HepG2 (cell line): Measurements from ENCODE around the gene ABCB6. TPM values are rescaled to one million over a fixed set of nuclear protein-coding genes. Genes with fewer than 3 reads are reported as not detected.
A peak's percentile ranks its signal among the peaks of the same experiment; 100 is the strongest.

Source experiments
- AGO1 ChIP-seq: fragments of 200-400 bp; formaldehyde crosslinking; IDR thresholded peaks from 2 replicates; pipeline ENCODE4 v1.6.1; 2017; ENCODE audit warnings: mild to moderate bottlenecking, low read depth, low read length, moderate library complexity; ENCODE audit not compliant: poor library complexity, severe bottlenecking
- ATF5 ChIP-seq: sonication (generic); formaldehyde crosslinking; IDR thresholded peaks from 2 replicates; pipeline ENCODE4 v1.4.0; 2020; ENCODE audit warnings: mild to moderate bottlenecking, low read depth, missing genetic modification reagents
- BATF2 ChIP-seq: sonication (generic); formaldehyde crosslinking; IDR thresholded peaks from 2 replicates; pipeline ENCODE4 v1.8.0; 2022; ENCODE audit warnings: mild to moderate bottlenecking, missing genetic modification reagents, moderate library complexity
- DR1 ChIP-seq: sonication (generic); formaldehyde crosslinking; IDR thresholded peaks from 2 replicates; pipeline ENCODE4 v1.8.0; 2021; ENCODE audit warnings: mild to moderate bottlenecking, missing genetic modification reagents, inconsistent platforms
- HMG20B ChIP-seq: conservative IDR thresholded peaks from 2 replicates; pipeline ENCODE4 v1.6.1; 2016; ENCODE audit warnings: missing genetic modification reagents, missing compliant biosample characterization
- KLF9 ChIP-seq: IDR thresholded peaks from 2 replicates; pipeline ENCODE4 v1.6.1; 2016; ENCODE audit warnings: low read depth
- NAIF1 ChIP-seq: sonication (generic); formaldehyde crosslinking; IDR thresholded peaks from 2 replicates; pipeline ENCODE4 v1.5.0; 2020; ENCODE audit warnings: mild to moderate bottlenecking, missing genetic modification reagents, borderline replicate concordance
- NBN ChIP-seq: fragments of 450-650 bp; conservative IDR thresholded peaks from 2 replicates; pipeline ENCODE4 v1.6.1; 2017
- NFE2L2 ChIP-seq: fragments of 150-350 bp; IDR thresholded peaks from 2 replicates; pipeline ENCODE4 v1.6.1; 2014; ENCODE audit warnings: low read length
- NPAS2 ChIP-seq: sonication (generic); formaldehyde crosslinking; IDR thresholded peaks from 2 replicates; pipeline ENCODE4 v1.8.0; 2022; ENCODE audit warnings: mild to moderate bottlenecking, missing genetic modification reagents, borderline replicate concordance
- POLR2A ChIP-seq, 2 experiments: IDR thresholded peaks; 2 replicates each; pipeline ENCODE4 v1.6.1; 2011; ENCODE audit warnings: low read depth in 2 of 2, low read length in 2 of 2, mild to moderate bottlenecking in 1 of 2, moderate library complexity in 1 of 2; ENCODE audit not compliant: insufficient read depth in 1 of 2
- SMAD3 ChIP-seq: sonication (generic); formaldehyde crosslinking; IDR thresholded peaks from 2 replicates; pipeline ENCODE4 v1.4.0; 2020; ENCODE audit warnings: missing genetic modification reagents
- SNRNP70 ChIP-seq: fragments of 200-400 bp; formaldehyde crosslinking; IDR thresholded peaks from 2 replicates; pipeline ENCODE4 v1.6.1; 2017; ENCODE audit warnings: mild to moderate bottlenecking, low read depth, low read length, moderate library complexity
- SSRP1 ChIP-seq: IDR thresholded peaks from 2 replicates; pipeline ENCODE4 v1.6.1; 2016; ENCODE audit warnings: control low read depth
- STAG1 ChIP-seq: sonication (generic); formaldehyde crosslinking; IDR thresholded peaks from 2 replicates; pipeline ENCODE4 v1.4.0; 2020; ENCODE audit warnings: missing genetic modification reagents
- TBP ChIP-seq: sonication (generic); formaldehyde crosslinking; IDR thresholded peaks from 2 replicates; pipeline ENCODE4 v1.5.0; 2020; ENCODE audit warnings: missing genetic modification reagents
- TBX3 ChIP-seq: fragments of 450-650 bp; IDR thresholded peaks from 2 replicates; pipeline ENCODE4 v1.6.1; 2017; ENCODE audit warnings: antibody characterized with exemption, mild to moderate bottlenecking, inconsistent platforms, borderline replicate concordance
- TCF7 ChIP-seq: sonication (generic); IDR thresholded peaks from 2 replicates; pipeline ENCODE4 v1.6.1; 2016; ENCODE audit warnings: antibody characterized with exemption, low read depth
- TFE3 ChIP-seq: IDR thresholded peaks from 2 replicates; pipeline ENCODE4 v1.6.1; 2016
- TRIM24 ChIP-seq: sonication (generic); formaldehyde crosslinking; IDR thresholded peaks from 2 replicates; pipeline ENCODE4 v1.8.0; 2022; ENCODE audit warnings: mild to moderate bottlenecking, missing genetic modification reagents
- ZFP90 ChIP-seq: sonication (generic); formaldehyde crosslinking; IDR thresholded peaks from 2 replicates; pipeline ENCODE4 v1.8.0; 2022; ENCODE audit warnings: missing genetic modification reagents, mild to moderate bottlenecking, inconsistent platforms, borderline replicate concordance
- ZGPAT ChIP-seq: IDR thresholded peaks from 2 replicates; pipeline ENCODE4 v1.6.1; 2016; ENCODE audit warnings: mild to moderate bottlenecking
- ZNF235 ChIP-seq: sonication (generic); formaldehyde crosslinking; IDR thresholded peaks from 2 replicates; pipeline ENCODE4 v1.8.1; 2023; ENCODE audit warnings: mild to moderate bottlenecking, missing genetic modification reagents, borderline replicate concordance
- ZNF33A ChIP-seq: sonication (generic); formaldehyde crosslinking; IDR thresholded peaks from 2 replicates; pipeline ENCODE4 v1.5.1; 2020; ENCODE audit warnings: missing genetic modification reagents, mild to moderate bottlenecking, moderate library complexity, borderline replicate concordance
- ZNF770 ChIP-seq: sonication (generic); formaldehyde crosslinking; IDR thresholded peaks from 2 replicates; pipeline ENCODE4 v1.5.0; 2020; ENCODE audit warnings: mild to moderate bottlenecking, missing genetic modification reagents
- polyA plus RNA-seq, 8 experiments: library from polyadenylated mRNA; depleted of rRNA in 3 of 8; stranded (reverse) in 7 of 8; unstranded in 1 of 8; fragments of >200 nt; fragmentation: Illumina TruSeq in 4 of 8; extraction: Trizol in 4 of 8; gene quantifications; 2 replicates each; pipeline versions ENCODE4 v1.2.1 to v1.2.3, GENCODE V29; 2011 to 2016; ENCODE audit warnings: low read depth in 4 of 8, missing spikeins in 1 of 8, mixed read lengths in 1 of 8; ENCODE audit not compliant: insufficient read depth in 1 of 8
- total RNA-seq, 5 experiments: library from RNA; depleted of rRNA; stranded (reverse); fragments of >200 nt; fragmentation: Illumina TruSeq; extraction: Trizol; gene quantifications; 2 replicates each; pipeline ENCODE4 v1.2.3, GENCODE V29; 2016; ENCODE audit warnings: low read depth in 1 of 5

Gene ABCB6
- total and polyA plus RNA-seq, 2 of the 13 experiments (the other 11 are each of a cell fraction or from before 2014, with no cell fraction given) = 91.1 to 137 TPM

GRCh38 chr2:219160186-219161017 lies 58.4 kb downstream of the ABCB6 start, which contains the start of gene NHEJ1 (continued):
- TF ChIP-seq ATF5 (CRISPR knock-in tag) (peak; percentile 48; the same call in 1 of the 2 replicates), KLF9 (CRISPR knock-in tag) (peak; percentile 38; the same call in 1 of the 2 replicates), NFE2L2 (no peak), NBN (no peak), STAG1 (CRISPR knock-in tag) (peak; percentile 95), SMAD3 (CRISPR knock-in tag) (peak; percentile 38), POLR2A (IDR thresholded peaks at IDR 0.05; ENCODE audit: insufficient read depth in 1 of 2, low read depth in 2 of 2, low read length in 2 of 2) (peak; percentile 68 to 93), ZGPAT (CRISPR knock-in tag) (peak; percentile 87), ZNF33A (peak; percentile 97), DR1 (CRISPR knock-in tag) (peak; percentile 80), TRIM24 (CRISPR knock-in tag) (no peak), TBX3 (no peak), SSRP1 (CRISPR knock-in tag) (no peak), SNRNP70 (no peak), ZNF235 (CRISPR knock-in tag) (no peak), BATF2 (CRISPR knock-in tag) (peak; percentile 65; the same call in 1 of the 2 replicates), TBP (no peak), AGO1 (peak; percentile 78), NAIF1 (CRISPR knock-in tag) (no peak), ZNF770 (CRISPR knock-in tag) (peak; percentile 47; the same call in 1 of the 2 replicates), TCF7 (no peak), ZFP90 (CRISPR knock-in tag) (peak; percentile 93), NPAS2 (CRISPR knock-in tag) (no peak), HMG20B (peak; percentile 56), TFE3 (0 out of 2 replicates have a peak, but pooled peaks have one; percentile 12)
